ENCODE measurements around the gene ST8SIA5.

GRCh38 chr18:46771141-46771540 is 14.3 kb upstream of the ST8SIA5 start:
- TF ChIP-seq CTCF (IDR thresholded peaks at IDR 0.05; ENCODE audit: poor library complexity, severe bottlenecking) (no peak), REST (IDR thresholded peaks at IDR 0.05; ENCODE audit: borderline replicate concordance) (peak; percentile 23), POLR2AphosphoS5 (IDR thresholded peaks at IDR 0.05) (no peak), TAF1 (IDR thresholded peaks at IDR 0.05; ENCODE audit: low read depth) (no peak)

Data from neural cell (in vitro differentiated cells).